Left ventricle myocardium inferior (tissue), 1 donor: ENCODE data around the gene SLC25A26. TPM values are rescaled to one million over a fixed set of nuclear protein-coding genes. Genes with fewer than 3 reads are reported as not detected.

Experiments
- DNase-seq: peaks from one replicate; pipeline ENCODE4 v3.0.0-alpha.2; 2020
- H3K27ac ChIP-seq: fragments of 200-600 bp; replicated peaks from 2 replicates; pipeline ENCODE4 v1.8.0; 2021
- H3K27me3 ChIP-seq: fragments of 200-600 bp; 2 replicates; pipeline ENCODE4 v1.8.0; 2021; ENCODE audit warnings: low read depth
- H3K36me3 ChIP-seq: fragments of 200-600 bp; 2 replicates; pipeline ENCODE4 v1.8.0; 2021
- H3K4me1 ChIP-seq: fragments of 200-600 bp; 2 replicates; pipeline ENCODE4 v1.8.0; 2021
- H3K4me3 ChIP-seq: fragments of 200-600 bp; 2 replicates; pipeline ENCODE4 v1.8.0; 2021; ENCODE audit warnings: mild to moderate bottlenecking, moderate library complexity
- H3K9me3 ChIP-seq: fragments of 200-600 bp; replicated peaks from 2 replicates; pipeline ENCODE4 v1.8.0; 2021
- intact Hi-C: fragments of 100-400 bp; cut with micrococcal nuclease; formaldehyde crosslinking; loops from one replicate; pipeline ENCODE4 v1.11.0; 2022
- total RNA-seq: library from RNA; stranded (reverse); fragmentation: NEBNext Ultra II Directional; extraction: Animal tissue kit (Norgen Biotek cat#: 25700); gene quantifications from one replicate; pipeline ENCODE4 v1.2.1, GENCODE V29; 2021
- TF ChIP-seq, protein P1 (sequence below): fragments of 200-600 bp; IDR thresholded peaks from 2 replicates; pipeline ENCODE4 v1.8.0; 2021; ENCODE audit warnings: antibody characterized with exemption, mild to moderate bottlenecking, borderline replicate concordance
- donor health status: DM: no; HTN: yes; CAD: no; lungs with severe emphysema.

The SLC25A26 gene
- total RNA-seq, 1 donor from 2014 or later, result 40.7 TPM

DNA sequence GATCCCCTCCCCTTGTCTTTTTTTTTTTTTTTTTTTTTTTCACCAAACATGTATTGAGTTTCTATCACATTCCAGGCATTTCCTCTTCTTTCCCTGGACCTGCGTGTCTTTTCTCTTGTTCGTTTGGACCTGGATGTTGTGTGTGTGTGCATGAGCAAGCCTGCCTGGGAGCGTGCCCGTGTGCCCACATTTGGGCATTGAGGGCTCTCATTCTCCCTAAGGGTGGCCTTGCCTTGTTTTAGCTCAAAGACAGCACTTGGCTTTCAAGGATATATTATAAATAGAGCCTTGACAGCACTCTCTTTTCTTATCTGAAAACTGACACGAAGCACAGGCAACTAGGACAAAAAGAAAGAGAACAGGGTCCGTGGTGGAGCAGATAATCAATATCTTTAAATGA is 39.0 kb upstream of the SLC25A26 start:
- peaks cover 55% of the 10 kb centered on the region for H3K4me1 ChIP-seq
- H3K4me3 ChIP-seq, result no peak overlapping the region
- H3K27me3 ChIP-seq, result no peaks in the 10 kb centered on the region
- no peaks in the 10 kb centered on the region for H3K9me3 ChIP-seq
- TF ChIP-seq, protein P1, sequence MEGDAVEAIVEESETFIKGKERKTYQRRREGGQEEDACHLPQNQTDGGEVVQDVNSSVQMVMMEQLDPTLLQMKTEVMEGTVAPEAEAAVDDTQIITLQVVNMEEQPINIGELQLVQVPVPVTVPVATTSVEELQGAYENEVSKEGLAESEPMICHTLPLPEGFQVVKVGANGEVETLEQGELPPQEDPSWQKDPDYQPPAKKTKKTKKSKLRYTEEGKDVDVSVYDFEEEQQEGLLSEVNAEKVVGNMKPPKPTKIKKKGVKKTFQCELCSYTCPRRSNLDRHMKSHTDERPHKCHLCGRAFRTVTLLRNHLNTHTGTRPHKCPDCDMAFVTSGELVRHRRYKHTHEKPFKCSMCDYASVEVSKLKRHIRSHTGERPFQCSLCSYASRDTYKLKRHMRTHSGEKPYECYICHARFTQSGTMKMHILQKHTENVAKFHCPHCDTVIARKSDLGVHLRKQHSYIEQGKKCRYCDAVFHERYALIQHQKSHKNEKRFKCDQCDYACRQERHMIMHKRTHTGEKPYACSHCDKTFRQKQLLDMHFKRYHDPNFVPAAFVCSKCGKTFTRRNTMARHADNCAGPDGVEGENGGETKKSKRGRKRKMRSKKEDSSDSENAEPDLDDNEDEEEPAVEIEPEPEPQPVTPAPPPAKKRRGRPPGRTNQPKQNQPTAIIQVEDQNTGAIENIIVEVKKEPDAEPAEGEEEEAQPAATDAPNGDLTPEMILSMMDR, result no peak
- DNase-seq, result peak; percentile 46
- intact Hi-C loops, result no loop called here
- H3K36me3 ChIP-seq, result no peaks in the 10 kb centered on the region
- peak overlapping the region; percentile 86 for H3K27ac ChIP-seq

GRCh38 chr3:66182246-66182645 is 38.6 kb upstream of the SLC25A26 start:
- no peak for DNase-seq
- H3K36me3 ChIP-seq, result no peaks in the 10 kb centered on the region
- intact Hi-C loops, result no loop called here
- H3K4me3 ChIP-seq, result no peak overlapping the region
- peak overlapping the region; percentile 86 for H3K27ac ChIP-seq
- no peaks in the 10 kb centered on the region for H3K9me3 ChIP-seq
- TF ChIP-seq, protein P1, result no peak
- peaks cover 53% of the 10 kb centered on the region for H3K4me1 ChIP-seq
- H3K27me3 ChIP-seq, result no peaks in the 10 kb centered on the region

DNA sequence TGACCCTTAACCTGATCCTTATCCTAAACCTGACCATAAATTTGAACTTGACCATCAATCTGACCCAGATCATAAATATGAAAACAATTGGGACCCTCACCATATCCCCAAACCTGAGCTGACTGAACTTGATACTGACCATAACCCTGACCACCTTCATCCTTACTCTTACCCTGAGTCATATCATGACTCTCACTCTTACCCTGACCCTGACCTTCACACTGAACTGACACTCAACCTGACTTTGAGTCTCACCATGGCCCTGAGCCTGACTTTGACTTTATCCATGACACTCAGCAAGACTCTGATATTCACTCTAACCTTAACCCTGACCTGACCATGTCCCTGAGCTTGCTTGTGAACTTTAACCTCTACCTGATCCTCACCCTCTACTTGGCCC is 34.3 kb upstream of the SLC25A26 start:
- peaks cover 20% of the 10 kb centered on the region for H3K4me1 ChIP-seq
- H3K27me3 ChIP-seq, result no peaks in the 10 kb centered on the region
- DNase-seq, result no peak
- intact Hi-C loops, result no loop called here
- TF ChIP-seq, protein P1, result no peak
- H3K4me3 ChIP-seq, result no peak overlapping the region
- H3K9me3 ChIP-seq, result no peaks in the 10 kb centered on the region
- no peaks in the 10 kb centered on the region for H3K36me3 ChIP-seq
- H3K27ac ChIP-seq, result peak overlapping the region; percentile 35

GRCh38 chr3:66195347-66195783 is 25.4 kb upstream of the SLC25A26 start:
- Histone ChIP-seq H3K36me3 (no peaks in the 10 kb centered on the region), H3K27me3 (peaks cover 10% of the 10 kb centered on the region), H3K9me3 (no peaks in the 10 kb centered on the region), H3K4me1 (peaks cover 7% of the 10 kb centered on the region), H3K4me3 (peak overlapping the region; percentile 60), H3K27ac (peak overlapping the region; percentile 72)
- DNase-seq, result peak; percentile 57
- TF ChIP-seq, protein P1, result peak; percentile 26
- intact Hi-C loops, result no loop called here

- Histone ChIP-seq H3K36me3 (no peaks in the 10 kb centered on the region), H3K9me3 (no peaks in the 10 kb centered on the region), H3K27me3 (peaks cover 10% of the 10 kb centered on the region), H3K4me3 (no peak overlapping the region), H3K4me1 (peaks cover 7% of the 10 kb centered on the region), H3K27ac (no peak overlapping the region)
- TF ChIP-seq, protein P1, result peak; percentile 46
- intact Hi-C loops, result no loop called here
- DNase-seq, result no peak
Observed at GRCh38 chr3:66196633-66197032, 24.2 kb upstream of the SLC25A26 start.
